Immature natural killer cell (primary cell): ENCODE results near the gene SLCO3A1. TPM values are rescaled to one million over a fixed set of nuclear protein-coding genes. Genes with fewer than 3 reads are reported as not detected.
"Not testable (repeated sequence)": the region's sequence is repeated elsewhere in the genome, so short reads cannot be mapped to it uniquely, and the experiment has no call there.

Experiments
- DNase-seq, 3 donors: peaks; one replicate each; pipeline ENCODE4 v3.0.0; 2022; ENCODE audit warnings: mixed read lengths in 1 of 3
- H3K27ac Mint-ChIP-seq, 6 donors: one replicate each; pipeline ENCODE4 v1.8.0; 2020; ENCODE audit warnings: mixed read lengths in 6 of 6, mild to moderate bottlenecking in 5 of 6, inconsistent platforms in 4 of 6, moderate library complexity in 3 of 6
- H3K27me3 Mint-ChIP-seq, 3 donors: one replicate each; pipeline ENCODE4 v1.8.0; 2020 to 2021; ENCODE audit warnings: low read depth in 3 of 3, mild to moderate bottlenecking in 3 of 3, mixed read lengths in 3 of 3, moderate library complexity in 3 of 3, inconsistent platforms in 1 of 3
- H3K36me3 Mint-ChIP-seq, 3 donors: one replicate each; pipeline ENCODE4 v1.8.0; 2020; ENCODE audit warnings: mixed read lengths in 3 of 3, inconsistent platforms in 2 of 3, mild to moderate bottlenecking in 2 of 3
- H3K4me1 Mint-ChIP-seq, 2 donors: one replicate each; pipeline ENCODE4 v1.8.0; 2020; ENCODE audit warnings: inconsistent platforms in 2 of 2, mild to moderate bottlenecking in 2 of 2, mixed read lengths in 2 of 2, moderate library complexity in 1 of 2
- H3K4me3 Mint-ChIP-seq, 5 donors: one replicate each; pipeline ENCODE4 v1.8.0; 2020; ENCODE audit warnings: mild to moderate bottlenecking in 5 of 5, mixed read lengths in 5 of 5, inconsistent platforms in 3 of 5, moderate library complexity in 3 of 5
- H3K9me3 Mint-ChIP-seq, 6 donors: one replicate each; pipeline ENCODE4 v1.8.0; 2020; ENCODE audit warnings: mild to moderate bottlenecking in 6 of 6, mixed read lengths in 6 of 6, inconsistent platforms in 4 of 6, moderate library complexity in 3 of 6
- polyA plus RNA-seq, 3 donors: library from polyadenylated mRNA; unstranded; fragments of 300-500 nt; fragmentation: Illumina TruSeq; gene quantifications; one replicate each; pipeline ENCODE4 v1.2.3, GENCODE V29; 2021

The SLCO3A1 gene
- polyA plus RNA-seq, 3 donors from 2014 or later, result 17.0 to 41.3 (median 30.2) TPM

- peak overlapping the region in 1 of 6 donors; percentile 5 for H3K27ac Mint-ChIP-seq
- H3K9me3 Mint-ChIP-seq, result no peaks in the 10 kb centered on the region
- H3K36me3 Mint-ChIP-seq, result no peaks in the 10 kb centered on the region
- DNase-seq, result no peak
- H3K4me3 Mint-ChIP-seq, result no peak overlapping the region
- H3K27me3 Mint-ChIP-seq, result peaks cover 0 to 2% (median 0%) of the 10 kb centered on the region in 3 donors
- H3K4me1 Mint-ChIP-seq, result peaks cover 22 to 43% of the 10 kb centered on the region in 2 donors
Observed at GRCh38 chr15:92050220-92050898, 196.9 kb downstream of the SLCO3A1 start.

- H3K4me1 Mint-ChIP-seq, result peaks cover 24 to 46% of the 10 kb centered on the region in 2 donors
- H3K9me3 Mint-ChIP-seq, result no peaks in the 10 kb centered on the region
- no peaks in the 10 kb centered on the region for H3K36me3 Mint-ChIP-seq
- H3K27ac Mint-ChIP-seq, result no peak overlapping the region
- peaks cover 0 to 2% (median 0%) of the 10 kb centered on the region in 3 donors for H3K27me3 Mint-ChIP-seq
- no peak for DNase-seq
- no peak overlapping the region for H3K4me3 Mint-ChIP-seq
Observed at GRCh38 chr15:92051716-92052115, 198.2 kb downstream of the SLCO3A1 start.

- H3K4me3 Mint-ChIP-seq, result no peak overlapping the region
- DNase-seq, result no peak
- H3K4me1 Mint-ChIP-seq, result peaks cover 24 to 50% of the 10 kb centered on the region in 2 donors
- no peak overlapping the region for H3K27ac Mint-ChIP-seq
- H3K27me3 Mint-ChIP-seq, result no peaks in the 10 kb centered on the region
- no peaks in the 10 kb centered on the region for H3K9me3 Mint-ChIP-seq
- no peaks in the 10 kb centered on the region for H3K36me3 Mint-ChIP-seq
Observed at GRCh38 chr15:92053753-92054316, 200.3 kb downstream of the SLCO3A1 start.

GRCh38 chr15:92056875-92057274 is 203.4 kb downstream of the SLCO3A1 start:
- Mint-ChIP-seq H3K36me3 (no peaks in the 10 kb centered on the region), H3K4me3 (no peak overlapping the region), H3K4me1 (peaks cover 24 to 37% of the 10 kb centered on the region in 2 donors), H3K27me3 (peaks cover 0 to 1% (median 0%) of the 10 kb centered on the region in 3 donors), H3K9me3 (no peaks in the 10 kb centered on the region), H3K27ac (no peak overlapping the region)
- no peak for DNase-seq

GRCh38 chr15:92059036-92059970 is 205.8 kb downstream of the SLCO3A1 start:
- H3K27ac Mint-ChIP-seq, result peak overlapping the region in 1 of 6 donors; percentile 50
- H3K4me3 Mint-ChIP-seq, result no peak overlapping the region
- H3K9me3 Mint-ChIP-seq, result no peaks in the 10 kb centered on the region

GRCh38 chr15:92059971-92060311 is 206.4 kb downstream of the SLCO3A1 start:
- not testable (repeated sequence) for DNase-seq

More at GRCh38 chr15:92059036-92059970, 205.8 kb downstream of the SLCO3A1 start:
- Mint-ChIP-seq H3K4me1 (peaks cover 19 to 26% of the 10 kb centered on the region in 2 donors), H3K36me3 (no peaks in the 10 kb centered on the region), H3K27me3 (peaks cover 0 to 1% (median 0%) of the 10 kb centered on the region in 3 donors)
- no peak for DNase-seq

GRCh38 chr15:92061511-92062195 is 208.1 kb downstream of the SLCO3A1 start:
- no peak for DNase-seq
- Mint-ChIP-seq H3K36me3 (no peaks in the 10 kb centered on the region), H3K4me1 (peaks cover 13 to 22% of the 10 kb centered on the region in 2 donors), H3K9me3 (no peaks in the 10 kb centered on the region), H3K27me3 (peaks cover 0 to 1% (median 0%) of the 10 kb centered on the region in 3 donors), H3K27ac (no peak overlapping the region), H3K4me3 (no peak overlapping the region)

More at GRCh38 chr15:92059971-92060311, 206.4 kb downstream of the SLCO3A1 start:
- H3K4me1 Mint-ChIP-seq, result peaks cover 19 to 26% of the 10 kb centered on the region in 2 donors
- not testable (repeated sequence) for H3K36me3 Mint-ChIP-seq, H3K27me3 Mint-ChIP-seq, H3K27ac Mint-ChIP-seq, H3K4me3 Mint-ChIP-seq, H3K9me3 Mint-ChIP-seq

GRCh38 chr15:92062505-92062904 is 209.0 kb downstream of the SLCO3A1 start:
- Mint-ChIP-seq H3K36me3 (no peaks in the 10 kb centered on the region), H3K27ac (no peak overlapping the region), H3K27me3 (peaks cover 0 to 1% (median 0%) of the 10 kb centered on the region in 3 donors), H3K4me3 (no peak overlapping the region), H3K9me3 (no peaks in the 10 kb centered on the region), H3K4me1 (peaks cover 13 to 24% of the 10 kb centered on the region in 2 donors)
- DNase-seq, result no peak

GRCh38 chr15:92068121-92068520 is 214.6 kb downstream of the SLCO3A1 start:
- Mint-ChIP-seq H3K9me3 (no peaks in the 10 kb centered on the region), H3K4me1 (peaks cover 45 to 58% of the 10 kb centered on the region in 2 donors), H3K36me3 (no peaks in the 10 kb centered on the region), H3K4me3 (no peak overlapping the region), H3K27ac (no peak overlapping the region), H3K27me3 (peaks cover 0 to 4% (median 0%) of the 10 kb centered on the region in 3 donors)
- no peak for DNase-seq

GRCh38 chr15:92069308-92070250 is 216.1 kb downstream of the SLCO3A1 start:
- Mint-ChIP-seq H3K9me3 (no peaks in the 10 kb centered on the region), H3K4me3 (peak overlapping the region; percentile 64 to 81 (median 65))
- DNase-seq, result peak in 1 of 3 donors; percentile 18

GRCh38 chr15:92070251-92070650 is 216.7 kb downstream of the SLCO3A1 start:
- not testable (repeated sequence) for DNase-seq, H3K9me3 Mint-ChIP-seq, H3K36me3 Mint-ChIP-seq, H3K27me3 Mint-ChIP-seq
- Mint-ChIP-seq H3K27ac (peak overlapping the region in 5 of 6 donors; percentile 45 to 75 (median 68)), H3K4me3 (peak overlapping the region; percentile 64 to 81 (median 65)), H3K4me1 (peaks cover 64 to 78% of the 10 kb centered on the region in 2 donors)

More at GRCh38 chr15:92069308-92070250, 216.1 kb downstream of the SLCO3A1 start:
- no peaks in the 10 kb centered on the region for H3K36me3 Mint-ChIP-seq
- H3K27me3 Mint-ChIP-seq, result peaks cover 0 to 4% (median 2%) of the 10 kb centered on the region in 3 donors
- H3K27ac Mint-ChIP-seq, result peak overlapping the region in 5 of 6 donors; percentile 45 to 75 (median 68)
- H3K4me1 Mint-ChIP-seq, result peaks cover 58 to 72% of the 10 kb centered on the region in 2 donors

- H3K36me3 Mint-ChIP-seq, result no peaks in the 10 kb centered on the region
- H3K27ac Mint-ChIP-seq, result peak overlapping the region in 1 of 6 donors; percentile 68
- H3K27me3 Mint-ChIP-seq, result peaks cover 0 to 4% (median 2%) of the 10 kb centered on the region in 3 donors
- peaks cover 73 to 87% of the 10 kb centered on the region in 2 donors for H3K4me1 Mint-ChIP-seq
- DNase-seq, result no peak
- H3K4me3 Mint-ChIP-seq, result peak overlapping the region in 2 of 5 donors; percentile 29 to 78
- no peaks in the 10 kb centered on the region for H3K9me3 Mint-ChIP-seq
Observed at GRCh38 chr15:92071045-92071634, 217.6 kb downstream of the SLCO3A1 start.
